GM12878 (cell line): ENCODE data around the gene STPG4. TPM values are rescaled to one million over a fixed set of nuclear protein-coding genes. Genes with fewer than 3 reads are reported as not detected.
A peak's percentile ranks its signal among the peaks of the same experiment; 100 is the strongest.

ENCODE experiments used
- ATAC-seq: fragments of 200-7000 bp; cut with Tn5 transposase; 3 replicates; pipeline ENCODE4 v1.9.1; 2020; ENCODE audit warnings: mild to moderate bottlenecking, moderate library complexity
- BruUV-seq: library from RNA; stranded (reverse); fragments of 400-500 nt; replicated peaks from 2 replicates; lab custom pipeline; 2021; lab: Mats Ljungman, UMichigan
- CTCF ChIA-PET: fragments of 300-600 bp; sonication (Branson Sonifier 250); formaldehyde crosslinking; extraction: SDS; loops from one replicate; lab custom pipeline; 2021; ENCODE audit warnings: inconsistent platforms; lab: Yijun Ruan, JAX
- POLR2A ChIA-PET: fragments of 350-600 bp; formaldehyde crosslinking; extraction: SDS; loops from one replicate; lab custom pipeline; 2021; ENCODE audit warnings: inconsistent platforms; lab: Charles Lee
- RAD21 ChIA-PET: fragments of 300-600 bp; sonication (Branson Sonifier 250); formaldehyde crosslinking; loops from one replicate; lab custom pipeline; 2023; ENCODE audit warnings: antibody characterized with exemption; ENCODE audit not compliant: unreplicated experiment; lab: Charles Lee
- SMC1A ChIA-PET: fragments of 300-600 bp; sonication (Branson Sonifier 250); formaldehyde crosslinking; loops from one replicate; lab custom pipeline; 2023; ENCODE audit not compliant: unreplicated experiment, uncharacterized antibody; lab: Charles Lee
- DNase-seq: peaks from one replicate; pipeline ENCODE4 v3.0.0-alpha.2; 2011; ENCODE audit warnings: low read depth, low spot score
- FAIRE-seq: peaks from 3 replicates; lab custom pipeline; 2011; peaks lifted over from hg19 to GRCh38; lab: Jason Lieb, UNC
- H2AFZ ChIP-seq: 2 replicates; pipeline ENCODE4 v1.6.0; 2011; ENCODE audit warnings: low read depth, low read length, control low read depth; ENCODE audit not compliant: control insufficient read depth
- H3K27ac ChIP-seq: 2 replicates; pipeline ENCODE4 v1.5.1; 2011; ENCODE audit warnings: control low read depth; ENCODE audit not compliant: control insufficient read depth, insufficient read depth
- H3K27me3 ChIP-seq, 2 experiments: replicated peaks in 1 of 2; 2 replicates each; pipeline versions ENCODE4 v1.6.0 to v1.6.1; 2011; ENCODE audit warnings: low read length in 1 of 2; ENCODE audit not compliant: control insufficient read depth in 2 of 2, insufficient read depth in 2 of 2
- H3K36me3 ChIP-seq, 2 experiments: 2 replicates each; pipeline ENCODE4 v1.5.1; 2011; ENCODE audit warnings: low read length in 1 of 2; ENCODE audit not compliant: control insufficient read depth in 2 of 2, insufficient read depth in 2 of 2
- H3K4me1 ChIP-seq: 2 replicates; pipeline ENCODE4 v1.6.1; 2011; ENCODE audit warnings: mild to moderate bottlenecking, low read length, moderate library complexity, mixed read lengths; ENCODE audit not compliant: control insufficient read depth, insufficient read depth
- H3K4me2 ChIP-seq: 2 replicates; pipeline ENCODE4 v1.6.0; 2011; ENCODE audit warnings: control low read depth; ENCODE audit not compliant: control insufficient read depth, insufficient read depth
- H3K4me3 ChIP-seq: fragments of 200-600 bp; sonication (generic); 2 replicates; pipeline ENCODE4 v1.5.1; 2016
- H3K79me2 ChIP-seq: 2 replicates; pipeline ENCODE4 v1.6.0; 2011; ENCODE audit warnings: low read length; ENCODE audit not compliant: control insufficient read depth, insufficient read depth
- H3K9ac ChIP-seq: 2 replicates; pipeline ENCODE4 v1.8.0; 2011; ENCODE audit warnings: low read length, control low read depth, mixed read lengths; ENCODE audit not compliant: control insufficient read depth, insufficient read depth
- H3K9me3 ChIP-seq: replicated peaks from 3 replicates; pipeline ENCODE4 v1.5.1; 2011; ENCODE audit warnings: mild to moderate bottlenecking, low read length; ENCODE audit not compliant: control insufficient read depth, insufficient read depth
- H4K20me1 ChIP-seq: 2 replicates; pipeline ENCODE4 v1.6.0; 2011; ENCODE audit not compliant: control insufficient read depth, insufficient read depth
- EGR1 ChIP-seq, 2 experiments: IDR thresholded peaks; 1 replicate in 1 of 2; 2 replicates in 1 of 2; pipeline ENCODE4 v1.6.1; 2011 to 2012; ENCODE audit warnings: low read depth in 2 of 2, low read length in 2 of 2, borderline replicate concordance in 1 of 2, mild to moderate bottlenecking in 1 of 2, moderate library complexity in 1 of 2
- ESRRA ChIP-seq: IDR thresholded peaks from 2 replicates; pipeline ENCODE4 v1.6.1; 2012; ENCODE audit warnings: mild to moderate bottlenecking, low read length, improper control_type of control experiment
- MEF2B ChIP-seq: fragments of 450-650 bp; IDR thresholded peaks from 2 replicates; pipeline ENCODE4 v1.6.1; 2018; ENCODE audit warnings: mild to moderate bottlenecking, moderate library complexity; ENCODE audit not compliant: partially characterized antibody, poor library complexity, severe bottlenecking
- NFXL1 ChIP-seq: fragments of 450-650 bp; IDR thresholded peaks from 2 replicates; pipeline ENCODE4 v1.6.1; 2017; ENCODE audit warnings: antibody characterized with exemption, mild to moderate bottlenecking, borderline replicate concordance
- NR2C1 ChIP-seq: fragments of 450-650 bp; IDR thresholded peaks from 2 replicates; pipeline ENCODE4 v1.6.1; 2017; ENCODE audit warnings: antibody characterized with exemption, mild to moderate bottlenecking, moderate library complexity
- TCF12 ChIP-seq: IDR thresholded peaks from 2 replicates; pipeline ENCODE4 v1.6.1; 2011; ENCODE audit warnings: low read depth, mild to moderate bottlenecking, low read length
- YY1 ChIP-seq: IDR thresholded peaks from 2 replicates; pipeline ENCODE4 v1.6.1; 2011; ENCODE audit warnings: low read depth, mild to moderate bottlenecking, low read length
- WGBS: methylation state at CpG from one replicate; pipeline ENCODE4 v1.1.6; 2016; ENCODE audit warnings: low lambda C conversion rate; ENCODE audit not compliant: insufficient replicate concordance, insufficient coverage; ENCODE audit errors: missing lambda C conversion rate; 5-methylcytosine and 5-hydroxymethylcytosine counted together
- in situ Hi-C: fragments of 300-500 bp; cut with MboI; formaldehyde crosslinking; loops from 9 replicates; pipeline ENCODE4 v1.14.3; 2018; ENCODE audit warnings: mixed read lengths
- intact Hi-C: fragments of 100-400 bp; cut with micrococcal nuclease; formaldehyde crosslinking; loops from one replicate; pipeline ENCODE4 v1.14.2; 2022; ENCODE audit not compliant: unreplicated experiment
- polyA plus RNA-seq, 11 experiments: library from polyadenylated mRNA; depleted of rRNA in 4 of 11; unstranded in 6 of 11; stranded (reverse) in 5 of 11; fragments of >200 nt; fragmentation: Nextera tagmentation in 4 of 11; fragmentation: Illumina TruSeq in 1 of 11; extraction: Ambion mirVana in 4 of 11; extraction: Trizol in 1 of 11; gene quantifications; 1 replicate in 1 of 11; 2 replicates in 10 of 11; pipeline versions ENCODE4 v1.2.1 to v1.2.3, GENCODE V29; 2011 to 2016; ENCODE audit warnings: inconsistent platforms in 2 of 11, missing spikeins in 2 of 11, low read depth in 1 of 11
- total RNA-seq, 4 experiments: library from RNA; depleted of rRNA in 3 of 4; stranded (reverse); fragments of >200 nt in 3 of 4; fragmentation: Illumina TruSeq in 1 of 4; extraction: Trizol in 1 of 4; gene quantifications; 2 replicates each; pipeline versions ENCODE4 v1.2.1 to v1.2.3, GENCODE V29; 2013 to 2021
- TF ChIP-seq, protein P1 (sequence below): IDR thresholded peaks from 2 replicates; pipeline ENCODE4 v1.6.1; 2011; ENCODE audit warnings: borderline replicate concordance, low read depth, mild to moderate bottlenecking, moderate library complexity, mixed read lengths, low read length; ENCODE audit not compliant: insufficient read depth; ENCODE audit errors: extremely low read length
- TF ChIP-seq, protein P2 (sequence below): IDR thresholded peaks from 2 replicates; pipeline ENCODE4 v1.6.1; 2012; ENCODE audit warnings: low read depth, low read length, improper control_type of control experiment
- TF ChIP-seq, protein P3 (sequence below): fragments of 450-650 bp; IDR thresholded peaks from 2 replicates; pipeline ENCODE4 v1.6.1; 2017; ENCODE audit warnings: mild to moderate bottlenecking, moderate library complexity

STPG4 gene
- total and polyA plus RNA-seq, 10 of the 15 experiments (the other 5 are each of a cell fraction or from before 2014, with no cell fraction given), result 0.10 to 0.29 (median 0.19) TPM; not detected in 3

DNA sequence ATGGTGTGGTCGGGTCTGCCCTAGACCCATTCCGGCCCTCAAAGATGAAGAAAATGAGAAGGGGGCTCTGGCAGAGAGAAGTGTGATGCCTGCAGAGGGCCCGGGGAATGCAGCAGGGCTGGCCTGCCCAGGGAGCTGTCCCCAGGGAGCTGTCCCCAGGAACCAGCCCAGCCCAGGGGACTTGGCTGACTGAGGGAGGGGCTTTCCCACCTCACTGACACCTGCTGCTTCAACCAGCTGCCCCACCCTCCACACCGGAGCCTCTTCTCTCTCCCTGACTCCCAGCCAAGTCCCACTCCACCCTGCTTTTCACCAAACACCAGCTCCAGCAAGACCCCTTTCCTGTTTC lies 111.2 kb downstream of the STPG4 start:
- DNase-seq, result no peak
- BruUV-seq, result no TSS peak
- H3K9ac ChIP-seq, result no peak overlapping the region
- no peaks in the 10 kb centered on the region for H3K9me3 ChIP-seq
- in situ Hi-C loops (no loop called here), intact Hi-C loops (no loop called here)
- POLR2A ChIA-PET, result no interaction called here
- WGBS, result 89% methylated on average over 4 of the region's 4 CpGs
- no peak overlapping the region for H3K27ac ChIP-seq
- no peaks in the 10 kb centered on the region for H4K20me1 ChIP-seq
- no peaks in the 10 kb centered on the region for H3K79me2 ChIP-seq
- no peak overlapping the region for H3K4me2 ChIP-seq
- CTCF ChIA-PET, result interaction anchor here (1.5 to 2.2 kb wide), 2 partner anchors 126 to 279 kb away, joined by 3 to 12 read pairs; no protein-coding TSS in a partner anchor
- RAD21 ChIA-PET, result interaction anchor here (0.5 to 1.1 kb wide), 3 partner anchors 257 to 292 kb away, joined by 3 to 4 read pairs (median 3); no protein-coding TSS in a partner anchor
- ATAC-seq, result peak; percentile 41; the same call in 2 of the 3 replicates
- TF ChIP-seq YY1, result no peak
- peak; percentile 17 for TF ChIP-seq MEF2B
- FAIRE-seq, result no peak
- no peak overlapping the region for H2AFZ ChIP-seq
- no peaks in the 10 kb centered on the region for H3K27me3 ChIP-seq
- peaks cover 15 to 24% of the 10 kb centered on the region in 2 experiments for H3K36me3 ChIP-seq
- no peak overlapping the region for H3K4me3 ChIP-seq
- SMC1A ChIA-PET, result interaction anchor here (1.7 to 1.9 kb wide), 2 partner anchors 280 to 282 kb away, joined by 5 to 6 read pairs; no protein-coding TSS in a partner anchor
- H3K4me1 ChIP-seq, result peaks cover 2% of the 10 kb centered on the region

DNA sequence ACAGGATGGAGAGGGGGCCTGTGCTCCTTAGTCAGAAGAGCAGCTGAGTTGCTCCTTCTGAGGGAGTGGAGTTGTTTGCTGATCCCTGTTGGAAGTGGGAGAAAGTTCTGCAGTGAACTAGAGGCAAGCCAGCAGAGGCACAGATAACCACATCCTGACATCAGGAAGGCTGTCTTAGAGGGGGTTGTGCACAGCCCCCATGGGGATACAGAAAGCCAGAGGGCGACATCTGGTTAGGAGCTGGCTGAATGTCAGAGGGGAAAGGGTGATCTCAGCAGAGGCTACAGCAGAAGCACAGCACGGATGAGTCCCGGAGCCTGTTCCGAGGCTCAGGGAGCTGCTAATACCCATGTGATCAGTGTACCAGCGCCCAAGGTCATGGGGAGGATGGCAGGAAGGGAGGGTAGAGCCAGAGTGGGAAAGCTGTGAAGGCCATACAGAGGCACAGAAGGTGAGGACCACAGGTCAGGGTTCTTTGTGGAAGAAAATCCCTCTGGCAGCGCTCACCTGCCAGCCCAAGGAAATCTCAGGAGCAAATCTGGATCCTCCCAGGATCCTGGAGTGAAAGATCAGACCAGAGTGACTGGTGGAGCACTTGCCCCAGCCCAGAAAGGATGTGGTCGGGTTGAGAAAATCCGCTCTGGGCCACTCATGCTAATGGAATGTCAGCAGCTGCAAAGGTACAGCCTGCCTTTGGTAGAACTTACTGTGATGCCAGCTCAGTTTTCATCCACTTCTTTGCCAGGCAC lies 111.8 kb downstream of the STPG4 start:
- RAD21 ChIA-PET, result interaction anchor here (1.1 kb wide), 1 partner anchor 258 kb away, joined by 3 read pairs; no protein-coding TSS in a partner anchor
- DNase-seq (no peak), FAIRE-seq (no peak), ATAC-seq (no peak)
- SMC1A ChIA-PET, result interaction anchor here (1.7 to 1.9 kb wide), 2 partner anchors 280 to 282 kb away, joined by 5 to 6 read pairs; no protein-coding TSS in a partner anchor
- no peaks in the 10 kb centered on the region for H3K27me3 ChIP-seq
- no peaks in the 10 kb centered on the region for H4K20me1 ChIP-seq
- POLR2A ChIA-PET, result no interaction called here
- no peaks in the 10 kb centered on the region for H3K79me2 ChIP-seq
- no peak overlapping the region for H3K4me2 ChIP-seq
- H3K4me3 ChIP-seq, result no peak overlapping the region
- H3K27ac ChIP-seq, result no peak overlapping the region
- BruUV-seq, result no TSS peak
- TF ChIP-seq TCF12, result no peak
- no peak for TF ChIP-seq NR2C1
- TF ChIP-seq, protein P1, sequence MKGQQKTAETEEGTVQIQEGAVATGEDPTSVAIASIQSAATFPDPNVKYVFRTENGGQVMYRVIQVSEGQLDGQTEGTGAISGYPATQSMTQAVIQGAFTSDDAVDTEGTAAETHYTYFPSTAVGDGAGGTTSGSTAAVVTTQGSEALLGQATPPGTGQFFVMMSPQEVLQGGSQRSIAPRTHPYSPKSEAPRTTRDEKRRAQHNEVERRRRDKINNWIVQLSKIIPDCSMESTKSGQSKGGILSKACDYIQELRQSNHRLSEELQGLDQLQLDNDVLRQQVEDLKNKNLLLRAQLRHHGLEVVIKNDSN, result no peak
- TF ChIP-seq ESRRA, result no peak
- TF ChIP-seq, protein P2, sequence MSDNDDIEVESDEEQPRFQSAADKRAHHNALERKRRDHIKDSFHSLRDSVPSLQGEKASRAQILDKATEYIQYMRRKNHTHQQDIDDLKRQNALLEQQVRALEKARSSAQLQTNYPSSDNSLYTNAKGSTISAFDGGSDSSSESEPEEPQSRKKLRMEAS, result no peak
- TF ChIP-seq NFXL1, result no peak
- no peak for TF ChIP-seq EGR1 (IDR thresholded peaks at IDR 0.05; ENCODE audit: borderline replicate concordance in 1 of 2, low read depth in 2 of 2, low read length in 2 of 2)
- TF ChIP-seq, protein P3, sequence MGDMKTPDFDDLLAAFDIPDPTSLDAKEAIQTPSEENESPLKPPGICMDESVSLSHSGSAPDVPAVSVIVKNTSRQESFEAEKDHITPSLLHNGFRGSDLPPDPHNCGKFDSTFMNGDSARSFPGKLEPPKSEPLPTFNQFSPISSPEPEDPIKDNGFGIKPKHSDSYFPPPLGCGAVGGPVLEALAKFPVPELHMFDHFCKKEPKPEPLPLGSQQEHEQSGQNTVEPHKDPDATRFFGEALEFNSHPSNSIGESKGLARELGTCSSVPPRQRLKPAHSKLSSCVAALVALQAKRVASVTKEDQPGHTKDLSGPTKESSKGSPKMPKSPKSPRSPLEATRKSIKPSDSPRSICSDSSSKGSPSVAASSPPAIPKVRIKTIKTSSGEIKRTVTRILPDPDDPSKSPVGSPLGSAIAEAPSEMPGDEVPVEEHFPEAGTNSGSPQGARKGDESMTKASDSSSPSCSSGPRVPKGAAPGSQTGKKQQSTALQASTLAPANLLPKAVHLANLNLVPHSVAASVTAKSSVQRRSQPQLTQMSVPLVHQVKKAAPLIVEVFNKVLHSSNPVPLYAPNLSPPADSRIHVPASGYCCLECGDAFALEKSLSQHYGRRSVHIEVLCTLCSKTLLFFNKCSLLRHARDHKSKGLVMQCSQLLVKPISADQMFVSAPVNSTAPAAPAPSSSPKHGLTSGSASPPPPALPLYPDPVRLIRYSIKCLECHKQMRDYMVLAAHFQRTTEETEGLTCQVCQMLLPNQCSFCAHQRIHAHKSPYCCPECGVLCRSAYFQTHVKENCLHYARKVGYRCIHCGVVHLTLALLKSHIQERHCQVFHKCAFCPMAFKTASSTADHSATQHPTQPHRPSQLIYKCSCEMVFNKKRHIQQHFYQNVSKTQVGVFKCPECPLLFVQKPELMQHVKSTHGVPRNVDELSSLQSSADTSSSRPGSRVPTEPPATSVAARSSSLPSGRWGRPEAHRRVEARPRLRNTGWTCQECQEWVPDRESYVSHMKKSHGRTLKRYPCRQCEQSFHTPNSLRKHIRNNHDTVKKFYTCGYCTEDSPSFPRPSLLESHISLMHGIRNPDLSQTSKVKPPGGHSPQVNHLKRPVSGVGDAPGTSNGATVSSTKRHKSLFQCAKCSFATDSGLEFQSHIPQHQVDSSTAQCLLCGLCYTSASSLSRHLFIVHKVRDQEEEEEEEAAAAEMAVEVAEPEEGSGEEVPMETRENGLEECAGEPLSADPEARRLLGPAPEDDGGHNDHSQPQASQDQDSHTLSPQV, result no peak
- H3K9me3 ChIP-seq, result no peaks in the 10 kb centered on the region
- no peak overlapping the region for H2AFZ ChIP-seq
- intact Hi-C loops (no loop called here), in situ Hi-C loops (no loop called here)
- CTCF ChIA-PET, result interaction anchor here (1.5 to 2.2 kb wide), 2 partner anchors 125 to 280 kb away, joined by 3 to 12 read pairs; no protein-coding TSS in a partner anchor
- H3K36me3 ChIP-seq, result peaks cover 16 to 25% of the 10 kb centered on the region in 2 experiments
- H3K4me1 ChIP-seq, result peaks cover 5% of the 10 kb centered on the region
- 85% methylated on average over 8 of the region's 8 CpGs for WGBS
- no peak overlapping the region for H3K9ac ChIP-seq
